KMS-11 (cell line): ENCODE results near the gene CLHC1.

ENCODE experiments used
- H2AFZ ChIP-seq: fragments of 200-600 bp; sonication (generic); 2 replicates; pipeline ENCODE4 v1.6.1; 2016; ENCODE audit warnings: antibody characterized with exemption, mixed run types, low read depth
- H3K27ac ChIP-seq: fragments of 200-600 bp; sonication (generic); 2 replicates; pipeline ENCODE4 v1.6.1; 2016; ENCODE audit warnings: mild to moderate bottlenecking, mixed run types
- H3K27me3 ChIP-seq: fragments of 200-600 bp; sonication (generic); 2 replicates; pipeline ENCODE4 v1.6.1; 2017; ENCODE audit warnings: mild to moderate bottlenecking, low read depth, mixed run types, moderate library complexity; ENCODE audit not compliant: insufficient read depth
- H3K36me3 ChIP-seq: fragments of 200-600 bp; sonication (generic); 2 replicates; pipeline ENCODE4 v1.6.1; 2017; ENCODE audit warnings: mild to moderate bottlenecking, mixed run types; ENCODE audit not compliant: insufficient read depth
- H3K4me1 ChIP-seq: fragments of 200-600 bp; sonication (generic); 2 replicates; pipeline ENCODE4 v1.6.1; 2016; ENCODE audit warnings: mild to moderate bottlenecking, low read depth, mixed run types; ENCODE audit not compliant: poor library complexity, severe bottlenecking
- H3K4me2 ChIP-seq: fragments of 200-600 bp; sonication (generic); 2 replicates; pipeline ENCODE4 v1.7.0; 2016; ENCODE audit warnings: mild to moderate bottlenecking, mixed run types
- H3K4me3 ChIP-seq: fragments of 200-600 bp; sonication (generic); IDR thresholded peaks from 2 replicates; pipeline ENCODE4 v1.6.1; 2017; ENCODE audit warnings: low read depth, low read length, mixed read lengths; ENCODE audit not compliant: insufficient read depth
- H3K79me2 ChIP-seq: fragments of 200-600 bp; sonication (generic); 2 replicates; pipeline ENCODE4 v1.6.1; 2016; ENCODE audit warnings: low read depth, mixed run types; ENCODE audit not compliant: insufficient read depth
- H3K9ac ChIP-seq: fragments of 200-600 bp; sonication (generic); 2 replicates; pipeline ENCODE4 v1.6.1; 2016; ENCODE audit warnings: mild to moderate bottlenecking, mixed run types
- H4K20me1 ChIP-seq: fragments of 200-600 bp; sonication (generic); 2 replicates; pipeline ENCODE4 v1.6.1; 2016; ENCODE audit warnings: mild to moderate bottlenecking, mixed run types; ENCODE audit not compliant: insufficient read depth
- CTCF ChIP-seq: fragments of 200-600 bp; sonication (generic); conservative IDR thresholded peaks from 2 replicates; pipeline ENCODE4 v1.6.1; 2017; ENCODE audit warnings: low read depth, mild to moderate bottlenecking, antibody characterized with exemption, low read length, moderate library complexity, mixed read lengths

The CLHC1 gene

GRCh38 chr2:55239656-55240222, 7.6 kb upstream of the CLHC1 start:
- Histone ChIP-seq H3K36me3 (peaks cover 22% of the 10 kb centered on the region; the same call in 1 of the 2 replicates), H3K4me3 (no peak overlapping the region), H3K27ac (no peak overlapping the region), H3K4me1 (peaks cover 35% of the 10 kb centered on the region), H3K79me2 (peaks cover 9% of the 10 kb centered on the region), H2AFZ (no peak overlapping the region), H4K20me1 (peaks cover 6% of the 10 kb centered on the region), H3K4me2 (no peak overlapping the region), H3K27me3 (no peaks in the 10 kb centered on the region), H3K9ac (no peak overlapping the region)
- no peak for TF ChIP-seq CTCF

- TF ChIP-seq CTCF = no peak
- Histone ChIP-seq H3K4me3 (no peak overlapping the region), H3K27me3 (no peaks in the 10 kb centered on the region), H3K27ac (peak overlapping the region; percentile 12; the same call in 1 of the 2 replicates), H3K4me2 (no peak overlapping the region), H3K36me3 (peaks cover 34% of the 10 kb centered on the region; the same call in 1 of the 2 replicates), H3K79me2 (peaks cover 33% of the 10 kb centered on the region), H2AFZ (no peak overlapping the region), H3K4me1 (peaks cover 23% of the 10 kb centered on the region), H4K20me1 (peaks cover 7% of the 10 kb centered on the region), H3K9ac (no peak overlapping the region)
Measured at GRCh38 chr2:55236992-55237543, 5.0 kb upstream of the CLHC1 start.

- Histone ChIP-seq H3K4me3 (no peak overlapping the region), H3K9ac (no peak overlapping the region), H3K79me2 (peaks cover 42% of the 10 kb centered on the region), H3K36me3 (peaks cover 34% of the 10 kb centered on the region; the same call in 1 of the 2 replicates), H2AFZ (no peak overlapping the region), H3K4me2 (0 out of 2 replicates have a peak overlapping the region, but pooled peaks have one; percentile 83), H4K20me1 (peaks cover 7% of the 10 kb centered on the region), H3K27ac (peak overlapping the region; percentile 92; the same call in 1 of the 2 replicates), H3K27me3 (no peaks in the 10 kb centered on the region), H3K4me1 (peaks cover 27% of the 10 kb centered on the region)
- no peak for TF ChIP-seq CTCF
Measured at GRCh38 chr2:55235724-55236538, 3.8 kb upstream of the CLHC1 start.

DNA sequence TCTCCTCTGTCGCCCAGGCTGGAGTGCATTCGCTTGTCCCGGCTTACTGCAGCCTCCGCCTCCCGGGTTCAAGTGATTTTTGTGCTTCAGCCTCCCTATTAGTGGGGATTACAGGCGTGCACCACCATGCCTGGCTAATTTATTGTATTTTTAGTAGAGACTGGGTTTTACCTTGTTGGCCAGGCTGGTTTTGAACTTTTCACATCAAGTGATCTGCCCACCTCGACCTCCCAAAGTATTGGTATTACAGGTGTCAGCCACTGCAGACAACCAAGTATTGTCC, 1.5 kb upstream of the CLHC1 start:
- H3K36me3 ChIP-seq = peaks cover 34% of the 10 kb centered on the region; the same call in 1 of the 2 replicates
- H3K27ac ChIP-seq = peak overlapping the region; percentile 92; the same call in 1 of the 2 replicates

More for the DNA sequence above, 1.5 kb upstream of the CLHC1 start:
- H3K4me3 ChIP-seq = peak overlapping the region; percentile 88
- H3K4me1 ChIP-seq = peaks cover 32% of the 10 kb centered on the region
- H2AFZ ChIP-seq = no peak overlapping the region
- peaks cover 7% of the 10 kb centered on the region for H4K20me1 ChIP-seq
- peak overlapping the region; percentile 98 for H3K9ac ChIP-seq
- H3K4me2 ChIP-seq = peak overlapping the region; percentile 83
- no peak for TF ChIP-seq CTCF
- H3K79me2 ChIP-seq = peaks cover 44% of the 10 kb centered on the region
- no peaks in the 10 kb centered on the region for H3K27me3 ChIP-seq
